Immature natural killer cell (primary cell): ENCODE data around the gene EPC1. TPM values are rescaled to one million over a fixed set of nuclear protein-coding genes. Genes with fewer than 3 reads are reported as not detected.
A peak's percentile ranks its signal among the peaks of the same experiment; 100 is the strongest.
"Not testable (repeated sequence)": the region's sequence is repeated elsewhere in the genome, so short reads cannot be mapped to it uniquely, and the experiment has no call there.

ENCODE experiments used
- DNase-seq, 3 donors: peaks; one replicate each; pipeline ENCODE4 v3.0.0; 2022; ENCODE audit warnings: mixed read lengths in 1 of 3
- H3K27ac Mint-ChIP-seq, 6 donors: one replicate each; pipeline ENCODE4 v1.8.0; 2020; ENCODE audit warnings: mixed read lengths in 6 of 6, mild to moderate bottlenecking in 5 of 6, inconsistent platforms in 4 of 6, moderate library complexity in 3 of 6
- H3K27me3 Mint-ChIP-seq, 3 donors: one replicate each; pipeline ENCODE4 v1.8.0; 2020 to 2021; ENCODE audit warnings: low read depth in 3 of 3, mild to moderate bottlenecking in 3 of 3, mixed read lengths in 3 of 3, moderate library complexity in 3 of 3, inconsistent platforms in 1 of 3
- H3K36me3 Mint-ChIP-seq, 3 donors: one replicate each; pipeline ENCODE4 v1.8.0; 2020; ENCODE audit warnings: mixed read lengths in 3 of 3, inconsistent platforms in 2 of 3, mild to moderate bottlenecking in 2 of 3
- H3K4me1 Mint-ChIP-seq, 2 donors: one replicate each; pipeline ENCODE4 v1.8.0; 2020; ENCODE audit warnings: inconsistent platforms in 2 of 2, mild to moderate bottlenecking in 2 of 2, mixed read lengths in 2 of 2, moderate library complexity in 1 of 2
- H3K4me3 Mint-ChIP-seq, 5 donors: one replicate each; pipeline ENCODE4 v1.8.0; 2020; ENCODE audit warnings: mild to moderate bottlenecking in 5 of 5, mixed read lengths in 5 of 5, inconsistent platforms in 3 of 5, moderate library complexity in 3 of 5
- H3K9me3 Mint-ChIP-seq, 6 donors: one replicate each; pipeline ENCODE4 v1.8.0; 2020; ENCODE audit warnings: mild to moderate bottlenecking in 6 of 6, mixed read lengths in 6 of 6, inconsistent platforms in 4 of 6, moderate library complexity in 3 of 6
- polyA plus RNA-seq, 3 donors: library from polyadenylated mRNA; unstranded; fragments of 300-500 nt; fragmentation: Illumina TruSeq; gene quantifications; one replicate each; pipeline ENCODE4 v1.2.3, GENCODE V29; 2021

EPC1 gene
- polyA plus RNA-seq, 3 donors from 2014 or later: 43.1 to 63.4 (median 50.5) TPM

DNA sequence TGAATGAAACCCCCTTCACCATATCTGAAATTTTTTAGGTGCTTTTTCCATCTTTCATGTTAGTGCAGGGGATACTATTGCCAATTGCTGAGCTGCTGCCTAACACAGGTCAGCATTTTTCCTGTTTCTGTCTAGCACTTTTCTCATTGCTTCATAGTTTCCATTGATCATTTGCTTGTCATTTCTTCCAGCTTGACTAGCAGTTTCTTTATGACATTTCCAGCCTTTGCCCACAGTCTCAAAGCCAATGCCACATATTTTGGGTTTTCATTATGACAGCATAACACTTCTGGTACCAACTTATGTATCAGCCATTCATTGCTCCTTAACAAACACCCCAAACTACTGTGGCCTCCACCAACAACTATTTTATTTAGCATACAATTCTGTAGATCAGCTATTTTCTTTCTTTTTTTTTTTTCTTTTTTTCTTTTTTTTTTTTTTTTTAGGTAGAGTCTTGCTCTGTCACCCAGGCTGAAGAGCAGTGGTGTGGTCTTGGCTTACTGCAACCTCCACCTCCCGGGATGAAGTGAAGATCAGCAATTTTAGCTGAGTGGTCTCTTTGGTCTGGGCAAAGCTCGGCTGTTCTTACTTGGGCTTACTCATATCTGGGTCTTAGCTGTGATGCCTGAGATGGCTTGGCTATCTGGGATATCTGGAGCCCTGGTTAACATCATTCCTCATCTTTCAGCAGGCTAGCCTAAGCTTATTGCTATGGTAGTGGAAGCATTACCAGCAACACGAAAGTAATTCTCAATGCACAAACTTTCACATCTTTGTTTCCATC lies 102.3 kb downstream of the EPC1 start:
- no peaks in the 10 kb centered on the region for H3K4me1 Mint-ChIP-seq
- peaks cover 2 to 6% (median 2%) of the 10 kb centered on the region in 3 donors for H3K27me3 Mint-ChIP-seq
- no peaks in the 10 kb centered on the region for H3K9me3 Mint-ChIP-seq
- H3K4me3 Mint-ChIP-seq: no peak overlapping the region
- no peak for DNase-seq
- H3K27ac Mint-ChIP-seq: no peak overlapping the region
- no peaks in the 10 kb centered on the region for H3K36me3 Mint-ChIP-seq

GRCh38 chr10:32244011-32244410 lies 102.9 kb downstream of the EPC1 start:
- Mint-ChIP-seq H3K36me3 (no peaks in the 10 kb centered on the region), H3K27ac (no peak overlapping the region), H3K4me3 (no peak overlapping the region), H3K4me1 (no peaks in the 10 kb centered on the region), H3K9me3 (no peaks in the 10 kb centered on the region), H3K27me3 (peaks cover 0 to 6% (median 2%) of the 10 kb centered on the region in 3 donors)
- DNase-seq: no peak

GRCh38 chr10:32241946-32242345 lies 105.0 kb downstream of the EPC1 start:
- H3K9me3 Mint-ChIP-seq: no peaks in the 10 kb centered on the region
- no peak overlapping the region for H3K27ac Mint-ChIP-seq
- H3K4me1 Mint-ChIP-seq: no peaks in the 10 kb centered on the region
- no peak overlapping the region for H3K4me3 Mint-ChIP-seq
- no peaks in the 10 kb centered on the region for H3K36me3 Mint-ChIP-seq
- peaks cover 0 to 7% (median 2%) of the 10 kb centered on the region in 3 donors for H3K27me3 Mint-ChIP-seq
- no peak for DNase-seq

DNA sequence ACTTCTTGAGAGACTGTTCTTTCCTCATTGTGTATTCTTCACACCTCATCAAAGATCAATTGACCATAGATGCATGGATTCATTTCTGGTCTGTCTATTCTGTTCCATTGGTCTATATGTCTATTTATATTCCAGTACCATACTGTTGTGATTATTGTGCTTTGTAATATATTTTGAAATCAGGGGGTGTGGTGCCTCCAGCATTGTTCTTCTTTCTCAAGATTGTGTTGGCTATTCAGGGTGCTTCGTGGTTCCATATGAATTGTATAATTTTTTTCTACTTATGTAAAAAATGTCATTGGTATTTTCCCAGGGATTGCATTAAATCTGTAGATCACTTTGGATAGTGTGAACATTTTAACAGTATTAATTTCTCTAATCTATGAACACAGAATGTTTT lies 106.5 kb downstream of the EPC1 start:
- DNase-seq: no peak
- Mint-ChIP-seq H3K36me3 (no peaks in the 10 kb centered on the region), H3K27me3 (peaks cover 0 to 7% (median 2%) of the 10 kb centered on the region in 3 donors), H3K4me1 (no peaks in the 10 kb centered on the region), H3K27ac (no peak overlapping the region), H3K4me3 (no peak overlapping the region), H3K9me3 (no peaks in the 10 kb centered on the region)

- DNase-seq: no peak
- H3K4me3 Mint-ChIP-seq: no peak overlapping the region
- H3K9me3 Mint-ChIP-seq: no peaks in the 10 kb centered on the region
- H3K36me3 Mint-ChIP-seq: no peaks in the 10 kb centered on the region
- peaks cover 0 to 5% (median 2%) of the 10 kb centered on the region in 3 donors for H3K27me3 Mint-ChIP-seq
- no peak overlapping the region for H3K27ac Mint-ChIP-seq
- no peaks in the 10 kb centered on the region for H3K4me1 Mint-ChIP-seq
Observed at GRCh38 chr10:32239769-32240168, 107.2 kb downstream of the EPC1 start.

DNA sequence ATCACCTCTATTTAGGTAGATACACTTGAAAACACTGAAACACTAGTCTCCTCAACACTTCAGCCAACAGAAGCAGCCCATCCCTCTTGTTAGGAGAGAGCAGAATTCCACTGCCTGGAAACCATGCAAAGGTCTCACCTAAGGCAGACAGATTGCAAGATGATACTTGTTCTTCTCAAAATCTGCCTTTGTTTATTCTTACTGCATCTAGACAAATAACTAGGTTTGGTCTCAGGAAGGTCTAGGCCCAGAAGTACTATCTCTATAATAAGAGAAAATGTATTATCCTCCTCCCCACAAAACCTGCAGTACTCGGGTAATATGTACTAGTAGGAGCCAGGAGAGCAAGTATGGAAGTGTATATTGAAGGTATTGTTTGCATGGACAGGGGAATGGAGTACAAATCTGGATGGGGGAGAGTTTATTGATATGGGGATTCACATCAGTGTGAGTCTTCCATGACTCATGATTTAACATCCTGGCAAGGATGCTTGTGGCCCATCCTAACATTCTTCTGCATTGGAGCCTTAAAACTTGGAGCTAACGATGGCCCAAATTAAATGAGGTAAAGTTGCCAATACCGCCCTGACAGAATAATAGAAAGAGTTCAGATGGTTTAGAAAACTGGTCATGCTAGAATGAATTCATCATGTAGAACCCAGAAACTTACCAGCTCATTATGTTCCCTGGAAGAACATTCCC lies 109.2 kb downstream of the EPC1 start:
- Mint-ChIP-seq H3K27ac (no peak overlapping the region), H3K9me3 (no peaks in the 10 kb centered on the region), H3K4me3 (no peak overlapping the region), H3K4me1 (no peaks in the 10 kb centered on the region), H3K36me3 (no peaks in the 10 kb centered on the region), H3K27me3 (peaks cover 0 to 4% (median 0%) of the 10 kb centered on the region in 3 donors)
- no peak for DNase-seq

DNA sequence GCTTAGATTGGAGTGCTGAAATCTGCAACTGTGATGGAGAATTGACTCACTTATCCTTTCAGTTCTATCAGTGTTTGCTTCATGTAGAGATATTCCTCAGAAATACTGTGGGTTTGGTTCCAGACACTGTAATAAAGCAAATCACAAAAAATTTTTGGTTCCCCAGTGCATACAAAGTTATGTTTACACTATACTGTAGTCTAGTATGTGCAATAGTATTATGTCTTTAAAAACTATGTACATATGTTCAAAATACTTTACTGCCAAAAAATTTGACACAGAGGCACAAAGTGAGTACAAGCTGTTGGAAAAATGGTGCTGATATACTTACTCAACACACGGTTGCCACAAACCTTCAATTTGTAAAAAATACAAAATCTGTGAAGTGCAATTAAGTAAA lies 112.5 kb downstream of the EPC1 start:
- no peak for DNase-seq
- Mint-ChIP-seq H3K4me3 (no peak overlapping the region), H3K27ac (no peak overlapping the region), H3K4me1 (no peaks in the 10 kb centered on the region), H3K27me3 (peaks cover 0 to 4% (median 0%) of the 10 kb centered on the region in 3 donors), H3K9me3 (no peaks in the 10 kb centered on the region), H3K36me3 (no peaks in the 10 kb centered on the region)

DNA sequence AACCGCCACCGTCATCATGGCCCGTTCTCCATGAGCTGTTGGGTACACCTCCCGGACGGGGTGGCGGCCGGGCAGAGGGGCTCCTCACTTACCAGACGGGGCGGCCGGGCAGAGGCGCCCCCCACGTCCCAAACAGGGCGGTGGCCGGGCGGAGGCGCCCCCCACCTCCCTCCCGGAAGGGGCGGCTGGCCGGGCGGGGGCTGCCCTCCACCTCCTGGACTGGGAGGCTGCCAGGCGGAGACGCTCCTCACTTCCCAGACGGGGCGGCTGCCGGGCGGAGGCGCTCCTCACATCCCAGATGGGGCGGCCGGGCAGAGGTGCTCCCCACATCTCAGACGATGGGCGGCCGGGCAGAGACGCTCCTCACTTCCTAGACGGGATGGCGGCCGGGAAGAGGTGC lies 113.6 kb downstream of the EPC1 start:
- not testable (repeated sequence) for H3K27ac Mint-ChIP-seq, H3K36me3 Mint-ChIP-seq, H3K4me1 Mint-ChIP-seq, DNase-seq, H3K4me3 Mint-ChIP-seq, H3K27me3 Mint-ChIP-seq, H3K9me3 Mint-ChIP-seq

DNA sequence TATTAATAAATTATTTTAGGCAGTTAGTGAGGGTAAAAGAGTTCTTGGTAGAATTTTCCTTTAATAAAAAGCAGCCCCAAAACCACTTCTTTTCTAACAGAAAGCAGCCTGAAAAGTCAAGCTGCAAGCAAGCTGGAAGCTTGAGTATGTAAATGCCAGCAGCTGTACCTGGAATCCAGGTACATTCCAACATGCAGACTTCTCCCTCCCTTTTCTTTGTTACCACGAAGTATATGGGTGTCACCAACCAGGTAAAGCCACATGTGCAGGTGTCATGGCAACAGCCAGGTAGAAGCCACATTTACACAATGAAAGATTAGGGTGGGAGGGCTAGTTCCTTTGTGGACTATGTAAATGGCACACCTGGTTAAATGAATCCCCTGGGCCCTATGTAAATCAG lies 114.6 kb downstream of the EPC1 start:
- Mint-ChIP-seq H3K4me1 (no peaks in the 10 kb centered on the region), H3K4me3 (no peak overlapping the region), H3K27me3 (peaks cover 0 to 3% (median 3%) of the 10 kb centered on the region in 3 donors), H3K9me3 (no peaks in the 10 kb centered on the region), H3K36me3 (no peaks in the 10 kb centered on the region), H3K27ac (no peak overlapping the region)
- DNase-seq: no peak

DNA sequence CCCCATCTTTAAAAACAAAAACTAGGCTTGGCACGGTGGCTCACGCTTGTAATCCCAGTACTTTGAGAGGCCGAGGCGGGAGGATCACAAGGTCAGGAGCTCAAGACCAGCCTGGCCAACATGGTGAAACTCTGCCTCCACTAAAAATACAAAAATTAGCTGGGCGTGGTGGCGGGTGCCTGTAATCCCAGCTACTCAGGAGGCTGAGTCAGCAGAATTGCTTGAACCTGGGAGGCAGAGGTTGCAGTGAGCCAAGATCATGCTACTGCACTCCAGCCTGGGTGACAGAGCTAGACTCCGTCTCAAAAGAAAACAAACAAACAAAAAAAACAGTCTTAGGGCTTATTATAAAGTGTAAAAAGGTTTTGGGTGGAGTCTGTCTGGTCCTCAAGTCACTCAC lies 117.2 kb downstream of the EPC1 start:
- H3K9me3 Mint-ChIP-seq, H3K36me3 Mint-ChIP-seq, H3K4me1 Mint-ChIP-seq, H3K27me3 Mint-ChIP-seq, H3K4me3 Mint-ChIP-seq, H3K27ac Mint-ChIP-seq, DNase-seq: not testable (repeated sequence)

GRCh38 chr10:32229170-32229569 lies 117.8 kb downstream of the EPC1 start:
- no peaks in the 10 kb centered on the region for H3K36me3 Mint-ChIP-seq
- H3K27ac Mint-ChIP-seq: peak overlapping the region in 1 of 6 donors; percentile 13
- peaks cover 2 to 3% (median 2%) of the 10 kb centered on the region in 3 donors for H3K27me3 Mint-ChIP-seq
- no peaks in the 10 kb centered on the region for H3K4me1 Mint-ChIP-seq
- H3K4me3 Mint-ChIP-seq: no peak overlapping the region
- no peak for DNase-seq
- H3K9me3 Mint-ChIP-seq: no peaks in the 10 kb centered on the region

- Mint-ChIP-seq H3K4me3 (no peak overlapping the region), H3K9me3 (no peaks in the 10 kb centered on the region), H3K27ac (no peak overlapping the region), H3K4me1 (no peaks in the 10 kb centered on the region), H3K27me3 (peaks cover 2 to 3% (median 2%) of the 10 kb centered on the region in 3 donors), H3K36me3 (no peaks in the 10 kb centered on the region)
- DNase-seq: no peak
Observed at GRCh38 chr10:32227802-32228201, 119.2 kb downstream of the EPC1 start.

DNA sequence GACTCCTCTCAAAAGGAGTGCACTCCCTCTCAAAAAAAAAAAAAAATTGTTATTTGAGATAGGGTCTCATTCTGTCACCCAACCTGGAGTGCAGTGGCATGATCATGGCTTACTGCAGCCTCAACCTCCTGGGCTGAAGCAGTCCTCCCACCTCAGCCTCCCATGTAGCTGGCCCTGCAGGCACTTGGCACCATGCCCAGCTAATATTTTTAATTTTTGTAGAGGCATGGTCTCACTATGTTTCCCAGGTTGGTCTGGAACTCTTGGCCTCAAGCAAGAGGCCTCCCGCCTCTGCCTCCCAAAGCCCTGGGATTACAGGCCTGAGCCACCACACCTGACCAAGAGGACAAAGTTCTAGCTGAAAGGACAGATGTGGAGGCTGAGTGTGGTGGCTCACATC lies 120.3 kb downstream of the EPC1 start:
- Mint-ChIP-seq H3K9me3 (no peaks in the 10 kb centered on the region), H3K4me1 (no peaks in the 10 kb centered on the region), H3K4me3 (no peak overlapping the region), H3K36me3 (no peaks in the 10 kb centered on the region), H3K27me3 (peaks cover 2 to 3% (median 2%) of the 10 kb centered on the region in 3 donors), H3K27ac (no peak overlapping the region)
- DNase-seq: no peak

DNA sequence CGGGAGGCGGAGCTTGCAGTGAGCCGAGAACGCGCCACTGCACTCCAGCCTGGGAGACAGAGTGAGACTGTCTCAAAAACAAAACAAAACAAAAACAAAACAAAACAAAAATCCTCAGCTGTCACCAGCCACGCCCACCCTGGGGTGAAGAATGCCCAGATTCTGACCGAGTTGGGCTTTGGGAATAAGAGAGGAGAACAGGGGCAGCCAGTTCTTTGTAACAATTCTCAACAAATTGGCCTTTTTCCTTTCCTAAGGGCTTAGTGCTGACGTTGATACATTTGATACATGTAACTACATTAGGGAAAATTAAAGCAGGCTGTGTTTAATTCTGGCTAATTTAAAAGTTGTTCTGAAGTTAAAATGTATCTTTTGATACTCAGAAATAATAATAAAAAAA lies 121.0 kb downstream of the EPC1 start:
- H3K9me3 Mint-ChIP-seq: no peaks in the 10 kb centered on the region
- no peak overlapping the region for H3K27ac Mint-ChIP-seq
- H3K4me1 Mint-ChIP-seq: no peaks in the 10 kb centered on the region
- peaks cover 2 to 3% (median 2%) of the 10 kb centered on the region in 3 donors for H3K27me3 Mint-ChIP-seq
- H3K4me3 Mint-ChIP-seq: no peak overlapping the region
- no peak for DNase-seq
- no peaks in the 10 kb centered on the region for H3K36me3 Mint-ChIP-seq
